ENCODE results near the gene ALDH4A1. TPM values are rescaled to one million over a fixed set of nuclear protein-coding genes. Genes with fewer than 3 reads are reported as not detected.

The ALDH4A1 gene
- total and polyA plus RNA-seq, 2 experiments from 2014 or later, result 11.3 to 33.8 TPM

DNA sequence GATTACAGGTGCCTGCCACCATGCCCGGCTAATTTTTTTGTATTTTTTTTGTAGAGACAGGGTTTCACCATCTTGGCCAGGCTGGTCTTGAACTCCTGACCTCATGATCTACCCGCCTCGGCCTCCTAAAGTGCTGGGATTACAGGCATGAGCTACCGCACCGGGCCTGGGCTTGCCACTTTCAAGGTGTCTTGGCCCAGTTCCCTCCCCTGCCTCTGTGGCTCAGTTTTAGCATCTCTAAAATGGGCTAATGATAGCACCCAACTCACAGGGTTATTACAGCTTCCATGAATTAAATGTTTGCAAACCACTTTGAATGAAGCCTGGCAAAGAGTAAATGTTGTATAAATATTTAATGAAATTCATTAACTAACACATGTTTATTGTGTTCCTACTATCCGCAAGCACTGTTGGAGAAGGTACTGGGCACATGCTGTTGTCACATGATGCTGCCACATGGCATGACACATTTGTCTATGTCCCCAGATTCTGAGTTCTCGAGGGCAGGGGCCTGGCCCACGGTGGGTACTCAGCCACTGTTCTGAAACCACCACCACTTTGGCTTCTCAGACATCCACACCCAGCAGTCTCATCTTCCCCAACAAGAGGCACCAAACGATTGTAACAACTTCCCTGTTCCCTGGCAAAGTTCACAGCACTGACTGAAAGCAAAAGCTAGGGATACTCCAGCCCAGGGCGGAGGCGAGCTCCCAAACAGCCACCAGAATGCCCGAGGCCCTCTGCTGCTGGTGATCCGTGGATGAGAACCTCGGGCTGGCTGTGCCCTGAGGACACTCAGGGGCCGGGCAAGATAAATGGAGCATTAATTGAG, 44.4 kb upstream of the ALDH4A1 start:
- Mint-ChIP-seq H3K36me3 (ENCODE audit: low read depth) (no peaks in the 10 kb centered on the region; the same call in 2 of the 3 replicates), H3K9me3 (peaks cover 3% of the 10 kb centered on the region; the same call in 2 of the 3 replicates), H3K4me3 (no peak overlapping the region), H3K27ac (no peak overlapping the region), H3K4me1 (peaks cover 43% of the 10 kb centered on the region), H3K27me3 (ENCODE audit: insufficient read depth, low read depth, poor library complexity) (peaks cover 21% of the 10 kb centered on the region)
- Histone ChIP-seq H3K9me2 (ENCODE audit: insufficient read depth) (no peaks in the 10 kb centered on the region), H3K27ac (ENCODE audit: low read depth) (no peak overlapping the region), H4K20me1 (replicated peaks; ENCODE audit: insufficient read depth) (no peaks in the 10 kb centered on the region), H3K4me2 (no peak overlapping the region), H3K4me3 (no peak overlapping the region), H3K27me3 (ENCODE audit: insufficient read depth) (no peaks in the 10 kb centered on the region), H3F3A (replicated peaks; ENCODE audit: low read depth) (no peaks in the 10 kb centered on the region), H3K36me3 (ENCODE audit: insufficient read depth) (no peaks in the 10 kb centered on the region), H2AFZ (no peak overlapping the region), H3K79me2 (replicated peaks; ENCODE audit: insufficient read depth) (no peaks in the 10 kb centered on the region; the same call in 1 of the 2 replicates), H3K4me1 (ENCODE audit: insufficient read depth) (peaks cover 30% of the 10 kb centered on the region)
- TF ChIP-seq STAT1 (IDR thresholded peaks at IDR 0.05; ENCODE audit: unreplicated experiment) (no peak), NANOG (IDR thresholded peaks at IDR 0.05; ENCODE audit: borderline replicate concordance) (no peak), ZNF114 (CRISPR knock-in tag; IDR thresholded peaks at IDR 0.05) (no peak), ZNF331 (CRISPR knock-in tag; IDR thresholded peaks at IDR 0.05; ENCODE audit: low read depth) (no peak), ETS1 (IDR thresholded peaks at IDR 0.05) (no peak)
- TF ChIP-seq, protein P1, sequence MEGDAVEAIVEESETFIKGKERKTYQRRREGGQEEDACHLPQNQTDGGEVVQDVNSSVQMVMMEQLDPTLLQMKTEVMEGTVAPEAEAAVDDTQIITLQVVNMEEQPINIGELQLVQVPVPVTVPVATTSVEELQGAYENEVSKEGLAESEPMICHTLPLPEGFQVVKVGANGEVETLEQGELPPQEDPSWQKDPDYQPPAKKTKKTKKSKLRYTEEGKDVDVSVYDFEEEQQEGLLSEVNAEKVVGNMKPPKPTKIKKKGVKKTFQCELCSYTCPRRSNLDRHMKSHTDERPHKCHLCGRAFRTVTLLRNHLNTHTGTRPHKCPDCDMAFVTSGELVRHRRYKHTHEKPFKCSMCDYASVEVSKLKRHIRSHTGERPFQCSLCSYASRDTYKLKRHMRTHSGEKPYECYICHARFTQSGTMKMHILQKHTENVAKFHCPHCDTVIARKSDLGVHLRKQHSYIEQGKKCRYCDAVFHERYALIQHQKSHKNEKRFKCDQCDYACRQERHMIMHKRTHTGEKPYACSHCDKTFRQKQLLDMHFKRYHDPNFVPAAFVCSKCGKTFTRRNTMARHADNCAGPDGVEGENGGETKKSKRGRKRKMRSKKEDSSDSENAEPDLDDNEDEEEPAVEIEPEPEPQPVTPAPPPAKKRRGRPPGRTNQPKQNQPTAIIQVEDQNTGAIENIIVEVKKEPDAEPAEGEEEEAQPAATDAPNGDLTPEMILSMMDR (conservative IDR thresholded peaks at IDR 0.05; ENCODE audit: low read depth in 2 of 2), result no peak
- DNase-seq (ENCODE audit: low spot score) (no peak), ATAC-seq (no peak)

DNA sequence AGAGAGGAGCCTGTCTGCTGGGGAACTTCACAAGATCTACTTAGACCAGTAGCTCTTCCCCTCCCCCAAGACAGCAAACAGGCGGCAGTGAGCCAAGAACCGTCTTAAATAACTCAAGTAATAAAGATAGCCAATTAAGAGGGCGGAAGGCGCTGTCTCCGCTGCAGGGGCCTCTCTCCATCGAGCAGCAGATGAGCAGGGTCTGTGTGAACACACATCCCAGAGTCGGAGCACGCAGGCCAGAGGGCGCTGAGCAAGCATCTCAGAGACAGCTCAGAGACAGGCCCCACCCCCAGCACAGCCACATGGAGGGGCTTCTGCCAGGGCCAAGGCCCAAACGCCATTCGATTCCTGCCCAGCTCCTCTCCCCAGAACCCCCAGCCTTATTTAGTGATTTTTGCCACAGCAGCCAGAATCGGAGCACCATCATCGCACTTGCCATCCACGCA, 43.1 kb upstream of the ALDH4A1 start:
- no peaks in the 10 kb centered on the region; the same call in 2 of the 3 replicates for H3K36me3 Mint-ChIP-seq (ENCODE audit: low read depth)
- Histone ChIP-seq H3K9me2 (ENCODE audit: insufficient read depth) (no peaks in the 10 kb centered on the region), H3K36me3 (ENCODE audit: insufficient read depth) (no peaks in the 10 kb centered on the region), H3K27ac (ENCODE audit: low read depth) (no peak overlapping the region), H3K4me3 (no peak overlapping the region), H2AFZ (no peak overlapping the region), H3K4me1 (ENCODE audit: insufficient read depth) (peaks cover 22% of the 10 kb centered on the region), H3F3A (replicated peaks; ENCODE audit: low read depth) (no peaks in the 10 kb centered on the region), H3K4me2 (peak overlapping the region; percentile 49; the same call in 1 of the 2 replicates), H3K79me2 (replicated peaks; ENCODE audit: insufficient read depth) (no peaks in the 10 kb centered on the region; the same call in 1 of the 2 replicates), H3K27me3 (ENCODE audit: insufficient read depth) (no peaks in the 10 kb centered on the region), H4K20me1 (replicated peaks; ENCODE audit: insufficient read depth) (no peaks in the 10 kb centered on the region)
- TF ChIP-seq ZNF331 (CRISPR knock-in tag; IDR thresholded peaks at IDR 0.05; ENCODE audit: low read depth) (no peak), EZH2 (IDR thresholded peaks at IDR 0.05; ENCODE audit: low read depth, unreplicated experiment) (no peak)
- TF ChIP-seq, protein P1 (conservative IDR thresholded peaks at IDR 0.05; ENCODE audit: low read depth in 2 of 2), result peak in 1 of 2 experiments; percentile 28; a peak in 1 of 4 replicates
- peaks cover 24% of the 10 kb centered on the region for H3K27me3 Mint-ChIP-seq (ENCODE audit: insufficient read depth, low read depth, poor library complexity)
- ATAC-seq (peak; percentile 29), DNase-seq (ENCODE audit: low spot score) (peak; percentile 58)
- H3K4me1 Mint-ChIP-seq, result peaks cover 54% of the 10 kb centered on the region
- H3K27ac Mint-ChIP-seq, result no peak overlapping the region; the same call in 1 of the 2 replicates
- H3K4me3 Mint-ChIP-seq, result no peak overlapping the region
- H3K9me3 Mint-ChIP-seq, result peaks cover 3% of the 10 kb centered on the region; the same call in 2 of the 3 replicates
